PFSK-1 (cell line): Measurements from ENCODE around the gene LHPP.

Experiments
- FOXP2 ChIP-seq: optimal IDR thresholded peaks from 2 replicates; pipeline ENCODE3; 2011; ENCODE audit warnings: borderline replicate concordance, control low read depth, inconsistent platforms; ENCODE audit not compliant: insufficient read depth; ENCODE audit errors: extremely low read length, extremely low read depth
- POLR2AphosphoS5 ChIP-seq: IDR thresholded peaks from 2 replicates; pipeline ENCODE4 v1.6.1; 2012; ENCODE audit warnings: low read depth, mild to moderate bottlenecking, control low read depth, low read length, moderate library complexity
- REST ChIP-seq, 2 experiments: IDR thresholded peaks; 2 replicates each; pipeline versions ENCODE4 v1.6.1 to v1.8.0; 2011 to 2012; ENCODE audit warnings: low read depth in 2 of 2, low read length in 2 of 2, control low read depth in 1 of 2, inconsistent platforms in 1 of 2, mild to moderate bottlenecking in 1 of 2, moderate library complexity in 1 of 2; ENCODE audit not compliant: insufficient read depth in 1 of 2
- SIN3A ChIP-seq: IDR thresholded peaks from 2 replicates; pipeline ENCODE4 v1.6.1; 2012; ENCODE audit warnings: mild to moderate bottlenecking, low read length, moderate library complexity, borderline replicate concordance; ENCODE audit not compliant: insufficient read depth
- TAF1 ChIP-seq: IDR thresholded peaks from 2 replicates; pipeline ENCODE4 v1.6.1; 2012; ENCODE audit warnings: low read length, control low read depth, borderline replicate concordance; ENCODE audit not compliant: insufficient read depth

LHPP gene

GRCh38 chr10:124602646-124603365 is 141.2 kb downstream of the LHPP start:
- TF ChIP-seq REST (IDR thresholded peaks at IDR 0.05; ENCODE audit: insufficient read depth in 1 of 2, low read depth in 2 of 2, low read length in 2 of 2) (no peak), SIN3A (no peak), POLR2AphosphoS5 (no peak), FOXP2 (no peak), TAF1 (no peak)

GRCh38 chr10:124603376-124604213 is 142.0 kb downstream of the LHPP start:
- TF ChIP-seq FOXP2 (no peak), POLR2AphosphoS5 (no peak), TAF1 (no peak), SIN3A (no peak), REST (IDR thresholded peaks at IDR 0.05; ENCODE audit: insufficient read depth in 1 of 2, low read depth in 2 of 2, low read length in 2 of 2) (no peak)

- TF ChIP-seq TAF1 = no peak
- TF ChIP-seq FOXP2 = no peak
- TF ChIP-seq POLR2AphosphoS5 = no peak
- no peak for TF ChIP-seq REST (IDR thresholded peaks at IDR 0.05; ENCODE audit: insufficient read depth in 1 of 2, low read depth in 2 of 2, low read length in 2 of 2)
- no peak for TF ChIP-seq SIN3A
These were observed 142.8 kb downstream of the LHPP start for GRCh38 chr10:124604214-124605000.

- TF ChIP-seq FOXP2 = no peak
- no peak for TF ChIP-seq REST (IDR thresholded peaks at IDR 0.05; ENCODE audit: insufficient read depth in 1 of 2, low read depth in 2 of 2, low read length in 2 of 2)
These were observed 143.4 kb downstream of the LHPP start for GRCh38 chr10:124605001-124605370.
